Lower leg skin (tissue), 4 donors: ENCODE data around the gene CCDC88B. TPM values are rescaled to one million over a fixed set of nuclear protein-coding genes. Genes with fewer than 3 reads are reported as not detected.

Experiments used
- DNase-seq, 2 donors: peaks; one replicate each; pipeline ENCODE4 v3.0.0-alpha.2; 2019; ENCODE audit warnings: low spot score in 2 of 2
- H3K4me3 ChIP-seq: fragments of 200-600 bp; sonication (generic); 2 replicates; pipeline ENCODE4 v1.5.1; 2017; ENCODE audit warnings: mild to moderate bottlenecking, low read depth; ENCODE audit not compliant: poor library complexity, severe bottlenecking
- POLR2A ChIP-seq, 2 donors: fragments of 450-650 bp; IDR thresholded peaks; one replicate each; pipeline ENCODE4 v1.6.1; 2016 to 2017; ENCODE audit warnings: antibody characterized with exemption in 2 of 2, mild to moderate bottlenecking in 1 of 2, moderate library complexity in 1 of 2
- WGBS, 2 donors: methylation state at CpG; one replicate each; pipeline ENCODE4 v1.1.5; 2018; 5-methylcytosine and 5-hydroxymethylcytosine counted together
- intact Hi-C: fragments of 100-400 bp; cut with DNase I; formaldehyde crosslinking; loops from one replicate; pipeline ENCODE4 v1.15.0; 2023; ENCODE audit warnings: low total_unique reads
- total RNA-seq, 4 donors: library from RNA; depleted of rRNA; stranded (reverse); fragments of >200 nt; gene quantifications; one replicate each; pipeline ENCODE4 v1.1.0, GENCODE V29; 2016
- TF ChIP-seq, protein P1 (sequence below), 3 donors: fragments of 450-650 bp; IDR thresholded peaks; one replicate each; pipeline ENCODE4 v1.5.1; 2016; ENCODE audit warnings: antibody characterized with exemption in 3 of 3, mild to moderate bottlenecking in 3 of 3, moderate library complexity in 2 of 3

CCDC88B gene
- total RNA-seq, 4 donors from 2014 or later: 2.6 to 9.5 (median 4.8) TPM

- no peak overlapping the region for H3K4me3 ChIP-seq
- intact Hi-C loops: no loop called here
- DNase-seq: no peak
- TF ChIP-seq, protein P1, sequence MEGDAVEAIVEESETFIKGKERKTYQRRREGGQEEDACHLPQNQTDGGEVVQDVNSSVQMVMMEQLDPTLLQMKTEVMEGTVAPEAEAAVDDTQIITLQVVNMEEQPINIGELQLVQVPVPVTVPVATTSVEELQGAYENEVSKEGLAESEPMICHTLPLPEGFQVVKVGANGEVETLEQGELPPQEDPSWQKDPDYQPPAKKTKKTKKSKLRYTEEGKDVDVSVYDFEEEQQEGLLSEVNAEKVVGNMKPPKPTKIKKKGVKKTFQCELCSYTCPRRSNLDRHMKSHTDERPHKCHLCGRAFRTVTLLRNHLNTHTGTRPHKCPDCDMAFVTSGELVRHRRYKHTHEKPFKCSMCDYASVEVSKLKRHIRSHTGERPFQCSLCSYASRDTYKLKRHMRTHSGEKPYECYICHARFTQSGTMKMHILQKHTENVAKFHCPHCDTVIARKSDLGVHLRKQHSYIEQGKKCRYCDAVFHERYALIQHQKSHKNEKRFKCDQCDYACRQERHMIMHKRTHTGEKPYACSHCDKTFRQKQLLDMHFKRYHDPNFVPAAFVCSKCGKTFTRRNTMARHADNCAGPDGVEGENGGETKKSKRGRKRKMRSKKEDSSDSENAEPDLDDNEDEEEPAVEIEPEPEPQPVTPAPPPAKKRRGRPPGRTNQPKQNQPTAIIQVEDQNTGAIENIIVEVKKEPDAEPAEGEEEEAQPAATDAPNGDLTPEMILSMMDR (IDR thresholded peaks at IDR 0.05): no peak
- TF ChIP-seq POLR2A (IDR thresholded peaks at IDR 0.05): no peak
- WGBS, 2 donors: 72 to 82% methylated on average over 12 of the region's 12 CpGs
Measured at GRCh38 chr11:64347193-64347867, 7.3 kb downstream of the CCDC88B start.

DNA sequence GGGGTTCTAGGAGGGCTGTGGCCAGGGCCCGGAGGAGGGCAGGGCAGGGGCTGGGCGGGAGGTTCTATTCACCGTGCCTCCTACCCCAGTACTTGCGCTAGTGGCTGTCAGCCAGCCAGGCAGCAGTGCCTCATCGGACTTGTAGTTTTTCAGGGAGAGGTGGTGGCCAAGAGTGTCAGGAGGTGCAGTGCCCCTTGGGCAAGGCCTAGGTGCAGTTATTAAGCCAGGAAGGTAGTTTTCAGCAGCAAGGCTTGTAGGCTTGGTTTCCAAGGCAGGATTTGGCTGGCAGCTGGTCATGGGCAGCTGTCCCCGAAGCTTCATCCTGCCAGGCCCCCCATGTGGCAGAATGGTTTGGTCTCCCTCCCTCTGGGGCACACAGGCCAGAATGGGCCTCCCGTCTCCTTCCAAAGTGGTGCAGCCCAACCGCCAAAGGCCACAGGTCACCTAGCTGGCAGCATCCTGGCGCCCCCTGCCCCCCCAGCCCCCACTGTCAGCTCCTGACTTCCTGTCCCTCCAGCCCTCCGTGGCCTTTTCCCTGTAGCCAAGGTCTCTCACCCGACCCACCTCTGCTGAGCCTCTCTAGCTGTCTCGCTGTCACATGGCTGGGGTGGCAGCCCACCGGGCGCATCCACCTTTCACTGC lies 8.5 kb downstream of the CCDC88B start:
- WGBS, 2 donors: 57 to 66% methylated on average over 13 to 14 of the region's 14 CpGs
- DNase-seq: no peak
- no peak overlapping the region for H3K4me3 ChIP-seq
- intact Hi-C loops: no loop called here
- TF ChIP-seq, protein P1 (IDR thresholded peaks at IDR 0.05): no peak
- no peak for TF ChIP-seq POLR2A (IDR thresholded peaks at IDR 0.05)

DNA sequence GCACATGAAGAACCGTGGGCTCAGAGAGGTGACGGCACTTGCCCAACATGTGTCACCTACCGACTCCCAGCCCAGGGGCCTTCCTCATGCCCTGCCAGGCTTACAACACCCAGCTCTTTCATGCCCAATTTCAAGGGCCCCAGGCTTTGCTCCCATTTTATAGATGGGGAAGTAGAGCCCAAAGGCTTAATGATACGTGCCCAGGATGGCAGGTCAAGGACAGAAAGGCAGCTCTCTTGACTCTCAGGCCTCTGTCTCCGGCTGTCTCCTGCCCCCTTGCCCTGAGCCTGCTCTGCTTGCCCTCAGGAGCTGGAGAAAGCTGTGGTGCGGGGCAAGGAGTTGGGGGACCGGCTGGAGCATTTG lies 9.0 kb downstream of the CCDC88B start:
- WGBS, 2 donors: 69 to 72% methylated on average over 7 of the region's 7 CpGs
- no peak overlapping the region for H3K4me3 ChIP-seq
- TF ChIP-seq, protein P1 (IDR thresholded peaks at IDR 0.05): no peak
- TF ChIP-seq POLR2A (IDR thresholded peaks at IDR 0.05): no peak
- no peak for DNase-seq
- intact Hi-C loops: no loop called here

DNA sequence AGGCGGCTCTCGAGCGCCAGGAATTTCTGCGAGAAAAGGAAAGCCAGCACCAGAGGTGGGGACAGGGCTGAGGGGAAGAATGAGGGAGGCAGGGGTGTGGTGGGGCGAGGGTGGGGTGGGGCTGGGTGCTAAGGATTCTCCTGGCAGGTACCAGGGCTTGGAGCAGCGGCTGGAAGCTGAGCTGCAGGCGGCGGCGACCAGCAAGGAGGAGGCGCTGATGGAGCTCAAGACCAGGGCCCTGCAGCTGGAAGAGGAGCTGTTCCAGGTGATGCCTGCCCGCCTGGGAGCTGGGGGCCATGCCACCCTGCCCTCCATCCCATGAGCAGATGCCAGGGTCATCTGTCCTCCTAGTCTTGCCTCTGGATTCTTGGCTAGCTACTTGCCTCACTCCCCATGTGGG lies 9.4 kb downstream of the CCDC88B start:
- WGBS, 2 donors: 59 to 60% methylated on average over 10 to 11 of the region's 11 CpGs
- TF ChIP-seq, protein P1 (IDR thresholded peaks at IDR 0.05): no peak
- TF ChIP-seq POLR2A (IDR thresholded peaks at IDR 0.05): no peak
- no peak overlapping the region for H3K4me3 ChIP-seq
- intact Hi-C loops: no loop called here
- DNase-seq: no peak

- no peak for DNase-seq
- no peak overlapping the region for H3K4me3 ChIP-seq
- TF ChIP-seq, protein P1 (IDR thresholded peaks at IDR 0.05): no peak
- TF ChIP-seq POLR2A (IDR thresholded peaks at IDR 0.05): no peak
- 90 to 95% methylated on average over 14 to 15 of the region's 18 CpGs for WGBS, 2 donors
- intact Hi-C loops: no loop called here
Measured at GRCh38 chr11:64351136-64351631, 11.2 kb downstream of the CCDC88B start.
